ENCODE measurements around the gene LSM14A.
"Not testable (repeated sequence)": the region's sequence is repeated elsewhere in the genome, so short reads cannot be mapped to it uniquely, and the experiment has no call there.

The LSM14A gene

GRCh38 chr19:34193439-34193838, 21.1 kb downstream of the LSM14A start:
- DNase-seq: no peak

GRCh38 chr19:34193876-34194275, 21.6 kb downstream of the LSM14A start:
- no peak for DNase-seq

- no peak for DNase-seq
Observed at GRCh38 chr19:34201133-34201532, 28.8 kb downstream of the LSM14A start.

GRCh38 chr19:34205324-34205723, 33.0 kb downstream of the LSM14A start:
- not testable (repeated sequence) for DNase-seq

- no peak for DNase-seq
Observed at GRCh38 chr19:34208291-34208884, 36.1 kb downstream of the LSM14A start.

GRCh38 chr19:34209726-34210125, 37.4 kb downstream of the LSM14A start:
- DNase-seq: no peak

GRCh38 chr19:34213283-34213682, 41.0 kb downstream of the LSM14A start:
- DNase-seq: no peak

GRCh38 chr19:34214040-34214439, 41.7 kb downstream of the LSM14A start:
- DNase-seq: no peak

- DNase-seq: no peak
Observed at GRCh38 chr19:34215006-34215665, 42.8 kb downstream of the LSM14A start.

GRCh38 chr19:34215666-34216038, 43.3 kb downstream of the LSM14A start:
- DNase-seq: no peak

GRCh38 chr19:34216745-34217219, 44.5 kb downstream of the LSM14A start:
- not testable (repeated sequence) for DNase-seq

- DNase-seq: no peak
Observed at GRCh38 chr19:34217952-34218817, 45.9 kb downstream of the LSM14A start.

GRCh38 chr19:34218818-34219164, 46.5 kb downstream of the LSM14A start:
- no peak for DNase-seq

GRCh38 chr19:34220472-34221063, 48.3 kb downstream of the LSM14A start:
- DNase-seq: peak; percentile 47

GRCh38 chr19:34222386-34222785, 50.1 kb downstream of the LSM14A start:
- DNase-seq: no peak

- DNase-seq: no peak
Observed at GRCh38 chr19:34224996-34225658, 52.8 kb downstream of the LSM14A start.

- no peak for DNase-seq
Observed at GRCh38 chr19:34225659-34226015, 53.3 kb downstream of the LSM14A start.

- no peak for DNase-seq
Observed at GRCh38 chr19:34226036-34226435, 53.7 kb downstream of the LSM14A start.

GRCh38 chr19:34228347-34228746, 56.0 kb downstream of the LSM14A start:
- no peak for DNase-seq

GRCh38 chr19:34228762-34229161, 56.5 kb downstream of the LSM14A start:
- no peak for DNase-seq

GRCh38 chr19:34229721-34230120, 57.4 kb downstream of the LSM14A start:
- DNase-seq: no peak

- DNase-seq: no peak
Observed at GRCh38 chr19:34230820-34231219, 58.5 kb downstream of the LSM14A start.

- DNase-seq: no peak
Observed at GRCh38 chr19:34231439-34231838, 59.1 kb downstream of the LSM14A start.

Data from stimulated activated CD4-positive, alpha-beta T cell treated with anti-CD3 and anti-CD28 coated beads, Interleukin-12 subunit alpha, Interleukin-12 subunit beta, amount 100 ng/mL, for 4 hours (primary cell).